GM19452 (cell line): ENCODE results near the gene BAHD1.

ENCODE experiments used
- ATAC-seq: cut with Tn5 transposase; IDR thresholded peaks from one replicate; pipeline ENCODE4 v1.9.1; 2021; ENCODE audit not compliant: unreplicated experiment

BAHD1 gene

GRCh38 chr15:40440743-40441564, at the start of gene BAHD1:
Gene BAHD1 (plus strand): TSS chr15:40440953. CDS start chr15:40458465, 17,512 bp downstream.
- ATAC-seq = peak; percentile 90

DNA sequence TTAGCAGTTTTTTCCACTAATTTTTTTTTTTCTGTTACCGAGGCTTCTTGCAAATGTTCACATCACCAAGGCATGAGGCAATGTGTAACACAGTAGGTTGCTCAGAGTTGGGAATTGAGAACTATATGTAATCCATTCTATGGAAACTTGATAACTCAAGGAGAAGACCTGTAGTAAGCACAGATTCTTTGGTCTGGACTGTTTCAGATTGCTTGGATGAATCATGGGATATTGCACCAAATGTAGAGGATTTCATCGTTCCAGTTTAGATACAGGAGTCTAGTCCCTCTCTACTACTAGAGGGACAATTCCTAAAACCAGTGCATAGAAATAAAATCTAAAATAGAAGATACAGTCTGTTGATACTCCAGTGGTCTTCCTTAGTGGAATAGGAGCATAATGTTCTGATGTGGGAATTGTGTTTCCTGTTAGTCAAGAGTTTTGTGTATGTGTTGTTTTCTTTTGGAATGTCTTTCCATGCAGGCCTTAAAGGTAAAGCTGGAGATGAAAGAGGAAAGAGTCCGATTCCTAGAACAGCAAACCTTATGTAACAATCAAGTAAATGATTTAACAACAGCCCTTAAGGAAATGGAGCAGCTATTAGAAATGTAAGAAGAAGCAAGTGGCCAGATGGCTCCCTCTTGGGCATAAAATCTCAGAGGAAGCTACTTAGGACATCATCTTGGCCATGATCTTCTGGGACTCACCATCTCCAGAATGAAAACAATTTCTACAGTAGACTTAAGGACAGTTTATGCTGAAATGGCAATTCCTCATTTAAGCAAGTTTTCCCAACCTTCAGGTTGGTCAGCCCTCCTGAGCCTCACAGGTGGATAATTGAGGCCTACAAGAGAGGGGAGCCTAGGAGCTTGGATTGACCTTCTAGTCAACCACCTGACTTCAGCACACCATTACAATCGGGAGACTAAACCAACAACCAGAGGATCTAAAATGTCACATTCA, 47.5 kb upstream of the BAHD1 start:
- ATAC-seq = no peak

DNA sequence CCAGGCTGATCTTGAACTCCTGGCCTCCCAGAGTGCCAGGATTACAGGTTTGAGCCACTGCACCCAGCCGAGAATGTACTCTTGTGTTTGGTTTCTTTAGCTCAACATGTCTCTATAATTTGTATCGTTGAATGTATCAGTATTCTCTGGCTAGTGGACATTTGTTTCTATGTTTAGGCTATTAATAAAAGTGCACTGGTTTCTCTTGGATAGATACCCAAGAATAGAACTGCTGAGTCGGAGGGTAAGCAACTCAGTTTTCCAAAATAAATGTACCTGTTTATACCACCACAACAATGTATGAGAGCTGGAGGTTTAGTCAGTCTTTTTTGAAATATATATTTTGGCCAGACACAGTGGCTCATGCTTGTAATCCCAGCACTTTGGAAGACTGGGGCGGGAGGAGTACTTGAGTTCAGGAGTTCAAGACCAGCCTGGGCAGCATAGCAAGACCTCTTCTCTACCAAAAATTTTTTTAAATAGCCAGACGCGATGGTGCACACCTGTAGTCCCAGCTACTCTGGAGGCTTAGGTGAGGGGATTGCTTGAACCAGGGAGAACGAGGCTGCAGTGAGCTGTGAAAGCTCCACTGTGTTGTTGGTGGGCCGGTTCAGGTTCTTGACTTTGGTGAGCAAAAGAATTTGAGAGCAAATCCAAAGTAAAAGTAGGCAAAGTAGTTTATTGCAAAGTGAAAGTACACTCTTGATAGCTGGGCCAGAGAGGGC, 42.9 kb upstream of the BAHD1 start:
- no peak for ATAC-seq

DNA sequence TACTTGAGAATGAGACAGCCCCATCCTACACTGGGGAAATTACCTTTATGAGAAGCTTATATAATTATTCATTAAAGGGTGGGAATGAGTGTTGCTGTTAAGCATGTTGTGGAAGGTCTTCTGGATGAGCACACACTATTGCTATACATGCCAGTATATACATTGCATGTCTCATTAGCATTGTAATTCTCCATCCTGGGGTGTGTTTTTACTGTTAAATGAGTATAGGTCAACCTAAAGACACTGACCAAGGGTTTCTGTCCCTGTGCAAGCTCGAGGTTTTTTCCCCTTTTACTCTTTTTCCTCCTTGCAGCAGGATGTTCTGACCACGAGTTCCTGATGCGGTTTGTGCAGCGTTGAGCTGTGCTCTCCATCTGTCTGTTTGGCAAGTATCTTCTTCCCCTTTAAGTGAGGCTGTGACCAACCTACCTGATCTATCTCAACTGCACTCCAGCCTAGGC, 42.3 kb upstream of the BAHD1 start:
- ATAC-seq = peak; percentile 83

DNA sequence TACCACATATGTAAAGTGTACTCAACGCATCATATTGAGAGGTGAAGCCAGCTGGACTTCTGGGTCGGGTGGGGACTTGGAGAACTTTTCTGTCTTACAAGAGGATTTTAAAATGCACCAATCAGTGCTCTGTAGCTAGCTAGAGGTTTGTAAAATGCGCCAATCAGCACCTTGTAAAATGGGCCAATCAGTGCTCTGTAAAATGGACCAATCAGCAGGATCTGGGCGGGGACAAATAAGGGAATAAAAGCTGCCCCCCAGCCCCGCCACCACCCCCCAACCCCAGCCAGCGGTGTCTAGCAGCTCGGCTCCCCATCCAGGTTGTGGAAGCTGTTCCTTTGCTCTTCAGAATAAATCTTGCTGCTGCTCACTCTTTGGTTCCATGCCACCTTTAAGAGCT, 41.4 kb upstream of the BAHD1 start:
- ATAC-seq = no peak

GRCh38 chr15:40405501-40406381, 35.0 kb upstream of the BAHD1 start, which contains the start of gene IVD:
Gene IVD (plus strand): TSS chr15:40405795. CDS start chr15:40405828, 33 bp downstream.
- peak; percentile 80 for ATAC-seq

DNA sequence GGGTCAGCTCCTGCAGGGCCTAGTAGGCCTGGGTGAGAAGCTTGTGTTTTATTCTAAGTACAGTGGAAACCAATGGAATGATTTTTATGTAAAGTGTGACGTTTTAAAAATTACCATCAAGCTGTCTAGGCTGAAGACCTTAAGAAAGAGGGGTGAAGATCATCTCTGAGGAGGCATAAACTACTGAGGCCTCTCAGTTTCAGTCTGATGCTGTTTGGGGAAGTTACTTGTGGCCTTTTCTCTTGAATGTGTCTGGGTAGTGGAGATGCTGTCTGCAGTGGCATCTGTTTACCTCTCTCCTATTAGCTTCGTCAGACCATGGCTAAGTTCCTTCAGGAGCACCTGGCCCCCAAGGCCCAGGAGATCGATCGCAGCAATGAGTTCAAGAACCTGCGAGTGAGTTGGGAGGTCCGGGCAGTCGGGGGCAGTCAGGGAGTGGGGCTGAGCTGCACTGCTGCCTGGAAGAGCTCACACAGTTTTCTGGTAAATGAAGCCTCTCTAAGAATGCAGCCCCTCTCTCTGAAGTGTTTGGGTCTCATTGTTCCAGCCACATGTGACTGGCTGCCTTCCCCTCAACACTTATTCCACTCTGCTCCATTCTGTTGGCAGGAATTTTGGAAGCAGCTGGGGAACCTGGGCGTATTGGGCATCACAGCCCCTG, 33.3 kb upstream of the BAHD1 start:
- ATAC-seq = peak; percentile 49

GRCh38 chr15:40409366-40409765, 31.4 kb upstream of the BAHD1 start:
- ATAC-seq = no peak

GRCh38 chr15:40410476-40410875, 30.3 kb upstream of the BAHD1 start:
- no peak for ATAC-seq

GRCh38 chr15:40412095-40412759, 28.5 kb upstream of the BAHD1 start:
- no peak for ATAC-seq

GRCh38 chr15:40413036-40413435, 27.7 kb upstream of the BAHD1 start:
- ATAC-seq = no peak

GRCh38 chr15:40414816-40415215, 25.9 kb upstream of the BAHD1 start:
- no peak for ATAC-seq

DNA sequence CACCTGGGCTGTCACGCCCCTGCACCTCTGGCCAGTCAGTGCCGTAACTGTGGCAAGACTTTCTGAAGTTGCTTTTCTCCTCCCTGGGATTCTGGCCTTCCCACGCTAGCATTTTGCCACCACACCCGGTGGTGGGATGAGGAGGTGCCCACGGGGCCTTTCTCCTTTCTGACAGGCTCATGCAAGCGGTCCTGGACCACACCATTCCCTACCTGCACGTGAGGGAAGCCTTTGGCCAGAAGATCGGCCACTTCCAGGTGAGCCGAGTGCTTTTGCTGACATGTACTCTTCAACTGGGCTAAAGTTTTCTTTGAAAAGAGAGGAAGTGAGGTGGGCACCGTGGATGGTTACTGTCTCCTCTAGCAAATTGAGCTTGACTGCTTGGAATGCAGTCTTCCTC, 25.5 kb upstream of the BAHD1 start:
- ATAC-seq = no peak

GRCh38 chr15:40416056-40416455, 24.7 kb upstream of the BAHD1 start:
- ATAC-seq = no peak

GRCh38 chr15:40418126-40418525, 22.6 kb upstream of the BAHD1 start:
- no peak for ATAC-seq

GRCh38 chr15:40420071-40420713, 20.6 kb upstream of the BAHD1 start:
- ATAC-seq = no peak

DNA sequence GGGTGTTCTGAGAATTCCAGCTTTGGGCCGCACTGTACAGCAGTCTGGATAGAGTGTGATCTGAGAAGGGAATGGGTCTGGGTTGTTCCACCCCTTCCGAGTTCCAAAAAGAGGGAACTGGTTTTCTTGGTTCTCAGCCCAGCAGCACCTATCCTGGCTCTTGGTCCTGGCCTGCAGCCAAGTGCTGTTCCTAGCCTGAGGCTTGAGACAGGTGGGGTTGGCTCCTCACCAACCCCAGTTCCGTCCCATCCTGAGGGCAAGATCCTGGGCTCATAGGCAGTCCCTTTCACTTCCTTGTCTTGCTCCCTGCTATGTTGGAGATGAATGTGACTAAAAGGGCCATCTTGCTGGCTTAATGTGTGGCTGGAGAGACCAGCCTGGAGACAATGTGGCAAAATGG, 20.0 kb upstream of the BAHD1 start:
- no peak for ATAC-seq
